Measurements from ENCODE around the gene SPATA18. TPM values are rescaled to one million over a fixed set of nuclear protein-coding genes. Genes with fewer than 3 reads are reported as not detected.

The SPATA18 gene
- total and polyA plus RNA-seq, 12 donors = 0.16 to 2.0 (median 1.3) TPM

GRCh38 chr4:52028970-52029369 is 22.1 kb upstream of the SPATA18 start:
- WGBS, 2 donors = 95 to 97% methylated on average over 1 of the region's 1 CpG
- H3K36me3 ChIP-seq = peaks cover 0 to 90% (median 31%) of the 10 kb centered on the region in 9 donors
- H3K4me3 ChIP-seq = no peak overlapping the region
- H3K4me1 ChIP-seq = peaks cover 0 to 9% (median 0%) of the 10 kb centered on the region in 9 donors
- no peak overlapping the region for H3K27ac ChIP-seq
- ATAC-seq = no peak
- no peaks in the 10 kb centered on the region for H3K27me3 ChIP-seq
- intact Hi-C loops (cut with DNase I) = loop anchor here in 6 of 10 donors (5.0 to 10.0 kb wide), 3 partner anchors 132 to 184 kb away; partner anchors contain the start of gene DCUN1D4 (in 1 of the 6)
- H3K9me3 ChIP-seq = no peaks in the 10 kb centered on the region
- DNase-seq = no peak
- TF ChIP-seq, protein P1, sequence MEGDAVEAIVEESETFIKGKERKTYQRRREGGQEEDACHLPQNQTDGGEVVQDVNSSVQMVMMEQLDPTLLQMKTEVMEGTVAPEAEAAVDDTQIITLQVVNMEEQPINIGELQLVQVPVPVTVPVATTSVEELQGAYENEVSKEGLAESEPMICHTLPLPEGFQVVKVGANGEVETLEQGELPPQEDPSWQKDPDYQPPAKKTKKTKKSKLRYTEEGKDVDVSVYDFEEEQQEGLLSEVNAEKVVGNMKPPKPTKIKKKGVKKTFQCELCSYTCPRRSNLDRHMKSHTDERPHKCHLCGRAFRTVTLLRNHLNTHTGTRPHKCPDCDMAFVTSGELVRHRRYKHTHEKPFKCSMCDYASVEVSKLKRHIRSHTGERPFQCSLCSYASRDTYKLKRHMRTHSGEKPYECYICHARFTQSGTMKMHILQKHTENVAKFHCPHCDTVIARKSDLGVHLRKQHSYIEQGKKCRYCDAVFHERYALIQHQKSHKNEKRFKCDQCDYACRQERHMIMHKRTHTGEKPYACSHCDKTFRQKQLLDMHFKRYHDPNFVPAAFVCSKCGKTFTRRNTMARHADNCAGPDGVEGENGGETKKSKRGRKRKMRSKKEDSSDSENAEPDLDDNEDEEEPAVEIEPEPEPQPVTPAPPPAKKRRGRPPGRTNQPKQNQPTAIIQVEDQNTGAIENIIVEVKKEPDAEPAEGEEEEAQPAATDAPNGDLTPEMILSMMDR (IDR thresholded peaks at IDR 0.05) = no peak

- Histone ChIP-seq H3K9me3 (no peaks in the 10 kb centered on the region), H3K4me1 (peaks cover 0 to 33% (median 16%) of the 10 kb centered on the region in 9 donors), H3K4me3 (no peak overlapping the region), H3K27ac (no peak overlapping the region), H3K36me3 (peaks cover 0 to 63% (median 29%) of the 10 kb centered on the region in 9 donors), H3K27me3 (no peaks in the 10 kb centered on the region)
- ATAC-seq = no peak
- 88 to 90% methylated on average over 1 of the region's 1 CpG for WGBS, 2 donors
- DNase-seq = no peak
- intact Hi-C loops (cut with DNase I) = loop anchor here in 1 of 10 donors (10.0 kb wide), 1 partner anchor 187 kb away; the partner anchor contains the start of gene DCUN1D4
- TF ChIP-seq, protein P1 (IDR thresholded peaks at IDR 0.05) = no peak
Observed at GRCh38 chr4:52032005-52032404, 19.1 kb upstream of the SPATA18 start.

DNA sequence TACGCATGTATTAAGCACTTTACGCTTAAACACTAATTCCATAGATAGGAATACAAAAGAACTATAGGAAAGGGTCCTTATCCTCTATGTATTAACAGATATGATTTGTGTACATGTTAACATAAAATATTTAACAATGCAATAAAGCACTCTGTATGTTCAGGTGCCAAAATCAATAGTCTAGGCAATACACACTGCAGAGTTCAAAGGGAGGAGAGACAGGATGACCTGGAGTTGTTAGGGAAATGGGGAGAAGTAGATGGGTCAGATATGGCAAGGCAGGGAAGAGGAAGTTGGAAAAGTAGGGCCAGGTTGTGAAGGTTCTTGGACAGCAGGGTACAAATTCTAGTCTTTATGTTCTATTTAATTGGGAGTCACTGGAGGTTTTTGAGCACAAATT is 15.9 kb upstream of the SPATA18 start:
- peaks cover 0 to 25% (median 0%) of the 10 kb centered on the region in 7 donors for H3K27me3 ChIP-seq
- TF ChIP-seq, protein P1 (IDR thresholded peaks at IDR 0.05) = no peak
- ATAC-seq (no peak), DNase-seq (no peak)
- WGBS, 2 donors = 96 to 99% methylated on average over 2 of the region's 2 CpGs
- H3K36me3 ChIP-seq = peaks cover 0 to 32% (median 5%) of the 10 kb centered on the region in 9 donors
- intact Hi-C loops (cut with DNase I) = loop anchor here in 6 of 10 donors (5.0 to 10.0 kb wide), 3 partner anchors 138 to 193 kb away; partner anchors contain the start of gene DCUN1D4 (in 5 of the 6)
- H3K9me3 ChIP-seq = no peaks in the 10 kb centered on the region
- H3K4me1 ChIP-seq = peaks cover 0 to 41% (median 20%) of the 10 kb centered on the region in 9 donors
- H3K27ac ChIP-seq = no peak overlapping the region
- H3K4me3 ChIP-seq = no peak overlapping the region

GRCh38 chr4:52036886-52037530 is 14.1 kb upstream of the SPATA18 start:
- TF ChIP-seq, protein P1 (IDR thresholded peaks at IDR 0.05) = no peak
- WGBS, 2 donors = 5 to 13% methylated on average over 7 of the region's 7 CpGs
- DNase-seq (no peak), ATAC-seq (peak; percentile 13 to 76 (median 45))
- Histone ChIP-seq H3K9me3 (no peaks in the 10 kb centered on the region), H3K27ac (peak overlapping the region in 8 of 10 donors; percentile 81 to 92 (median 89)), H3K4me3 (peak overlapping the region in 9 of 10 donors; percentile 70 to 98 (median 80)), H3K4me1 (peaks cover 0 to 41% (median 20%) of the 10 kb centered on the region in 9 donors), H3K27me3 (peaks cover 0 to 36% (median 0%) of the 10 kb centered on the region in 7 donors), H3K36me3 (peaks cover 0 to 18% (median 0%) of the 10 kb centered on the region in 9 donors)
- intact Hi-C loops (cut with DNase I) = loop anchor here in 6 of 10 donors (2.0 to 10.0 kb wide), 4 partner anchors 140 to 195 kb away; partner anchors contain the start of gene DCUN1D4 (in 6 of the 6)

All from heart right ventricle (tissue), 16 donors.